ENCODE data around the gene SLC25A26. TPM values are rescaled to one million over a fixed set of nuclear protein-coding genes. Genes with fewer than 3 reads are reported as not detected.

SLC25A26 gene
- total and polyA plus RNA-seq, 5 donors from 2014 or later: 23.4 to 47.7 (median 33.0) TPM

DNA sequence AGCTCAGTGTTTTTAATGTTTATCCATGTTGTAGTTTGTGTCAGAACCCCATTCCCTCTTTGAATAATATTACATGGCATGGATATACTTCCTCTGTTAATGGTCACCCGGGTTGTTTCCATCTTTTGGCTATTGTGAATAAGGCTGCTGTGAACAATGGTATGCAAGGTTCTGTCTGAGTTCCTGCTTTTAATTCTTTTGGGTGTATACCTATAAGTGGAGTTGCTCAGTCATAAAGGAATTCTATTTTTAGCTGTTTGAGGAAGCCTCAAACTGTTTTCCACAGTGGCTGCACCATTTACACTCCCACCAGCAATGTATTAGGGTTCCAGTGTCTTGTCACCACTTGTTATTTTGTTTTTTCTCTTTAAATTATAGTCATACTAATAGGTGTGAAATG lies 99.6 kb downstream of the SLC25A26 start:
- peaks cover 26% of the 10 kb centered on the region for H3K36me3 Mint-ChIP-seq
- no peak for ATAC-seq (ENCODE audit: low read depth in 2 of 2)

DNA sequence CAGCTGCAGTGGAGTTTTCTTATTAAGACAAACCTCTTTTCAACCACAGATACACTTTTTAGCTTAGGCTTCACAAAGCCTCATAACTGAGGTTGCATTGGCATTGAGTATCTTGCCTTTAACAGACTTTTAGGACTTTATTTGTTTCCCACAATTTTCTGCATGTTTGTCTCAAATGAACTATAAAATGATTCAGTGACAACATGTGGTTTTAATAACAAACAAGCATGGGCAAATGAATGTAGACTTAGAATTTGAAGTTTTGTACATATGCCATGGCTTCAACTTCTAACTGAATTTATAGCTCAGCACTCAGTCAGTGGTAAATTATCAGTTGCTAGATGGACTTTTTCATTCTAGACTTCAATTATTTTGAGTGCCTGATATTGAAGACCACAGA lies 101.6 kb downstream of the SLC25A26 start:
- Mint-ChIP-seq H3K4me1 (peaks cover 18 to 49% (median 35%) of the 10 kb centered on the region in 4 donors), H3K36me3 (peaks cover 16% of the 10 kb centered on the region), H3K9me3 (peaks cover 0 to 3% (median 0%) of the 10 kb centered on the region in 7 donors), H3K27ac (no peak overlapping the region), H3K4me3 (no peak overlapping the region), H3K27me3 (no peaks in the 10 kb centered on the region)
- Histone ChIP-seq H3K36me3 (ENCODE audit: control insufficient read depth, insufficient read depth, low read length) (no peaks in the 10 kb centered on the region), H3K4me3 (ENCODE audit: low read depth, low read length) (no peak overlapping the region), H3K9me3 (ENCODE audit: control insufficient read depth in 2 of 2, low read length in 2 of 2) (no peaks in the 10 kb centered on the region), H3K4me1 (ENCODE audit: control insufficient read depth, insufficient read depth, low read length, poor library complexity, severe bottlenecking) (no peaks in the 10 kb centered on the region), H3K27me3 (ENCODE audit: control insufficient read depth, insufficient read depth, low read length) (no peaks in the 10 kb centered on the region), H3K27ac (ENCODE audit: insufficient read depth, low read length, poor library complexity, severe bottlenecking) (no peak overlapping the region)
- no peak for ATAC-seq (ENCODE audit: low read depth in 2 of 2)
- DNase-seq: no peak

More for the DNA sequence above, 99.6 kb downstream of the SLC25A26 start:
- H3K27ac ChIP-seq (ENCODE audit: insufficient read depth, low read length, poor library complexity, severe bottlenecking): no peak overlapping the region
- Mint-ChIP-seq H3K4me1 (peaks cover 15 to 40% (median 31%) of the 10 kb centered on the region in 4 donors), H3K27me3 (no peaks in the 10 kb centered on the region), H3K9me3 (peaks cover 0 to 12% (median 2%) of the 10 kb centered on the region in 7 donors), H3K4me3 (no peak overlapping the region), H3K27ac (peak overlapping the region in 1 of 3 donors; percentile 47)
- no peak overlapping the region for H3K4me3 ChIP-seq (ENCODE audit: low read depth, low read length)
- H3K9me3 ChIP-seq (ENCODE audit: control insufficient read depth in 2 of 2, low read length in 2 of 2): no peaks in the 10 kb centered on the region
- H3K27me3 ChIP-seq (ENCODE audit: control insufficient read depth, insufficient read depth, low read length): no peaks in the 10 kb centered on the region
- H3K4me1 ChIP-seq (ENCODE audit: control insufficient read depth, insufficient read depth, low read length, poor library complexity, severe bottlenecking): no peaks in the 10 kb centered on the region
- no peaks in the 10 kb centered on the region for H3K36me3 ChIP-seq (ENCODE audit: control insufficient read depth, insufficient read depth, low read length)
- no peak for DNase-seq

GRCh38 chr3:66326340-66326739 lies 105.5 kb downstream of the SLC25A26 start:
- peaks cover 7% of the 10 kb centered on the region for H3K36me3 Mint-ChIP-seq
- no peaks in the 10 kb centered on the region for H3K27me3 Mint-ChIP-seq
- H3K4me1 Mint-ChIP-seq: peaks cover 18 to 47% (median 29%) of the 10 kb centered on the region in 4 donors
- H3K36me3 ChIP-seq (ENCODE audit: control insufficient read depth, insufficient read depth, low read length): no peaks in the 10 kb centered on the region
- peaks cover 0 to 3% (median 0%) of the 10 kb centered on the region in 7 donors for H3K9me3 Mint-ChIP-seq
- H3K9me3 ChIP-seq (ENCODE audit: control insufficient read depth in 2 of 2, low read length in 2 of 2): no peaks in the 10 kb centered on the region
- no peaks in the 10 kb centered on the region for H3K27me3 ChIP-seq (ENCODE audit: control insufficient read depth, insufficient read depth, low read length)
- ATAC-seq (ENCODE audit: low read depth in 2 of 2) (no peak), DNase-seq (no peak)
- no peak overlapping the region for H3K27ac ChIP-seq (ENCODE audit: insufficient read depth, low read length, poor library complexity, severe bottlenecking)
- H3K4me3 ChIP-seq (ENCODE audit: low read depth, low read length): no peak overlapping the region
- H3K4me1 ChIP-seq (ENCODE audit: control insufficient read depth, insufficient read depth, low read length, poor library complexity, severe bottlenecking): no peaks in the 10 kb centered on the region
- H3K4me3 Mint-ChIP-seq: no peak overlapping the region
- peak overlapping the region in 2 of 3 donors; percentile 15 to 71 for H3K27ac Mint-ChIP-seq

DNA sequence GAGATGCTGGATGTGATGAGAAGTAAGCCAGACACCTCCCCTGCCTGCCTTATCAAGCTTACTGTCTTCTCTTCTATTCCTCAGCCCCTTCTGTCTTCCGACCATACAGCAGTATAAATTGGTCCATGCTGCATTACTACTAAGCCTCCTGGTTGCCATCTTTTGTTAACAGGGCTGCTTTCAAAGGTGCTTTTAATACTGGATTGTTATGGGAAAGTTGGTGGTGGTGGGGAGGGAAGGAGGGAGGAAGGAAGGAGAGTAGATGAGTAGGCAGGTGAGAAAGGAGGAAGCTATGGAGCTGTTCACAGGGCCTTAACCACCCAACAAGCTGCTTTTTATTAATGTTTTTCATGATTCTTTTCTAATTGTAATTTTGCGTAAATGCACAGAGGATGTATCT lies 114.9 kb downstream of the SLC25A26 start:
- Mint-ChIP-seq H3K27me3 (no peaks in the 10 kb centered on the region), H3K4me3 (no peak overlapping the region), H3K4me1 (peaks cover 11 to 50% (median 39%) of the 10 kb centered on the region in 4 donors), H3K9me3 (peaks cover 0 to 1% (median 0%) of the 10 kb centered on the region in 7 donors), H3K27ac (peak overlapping the region in 2 of 3 donors; percentile 2 to 49), H3K36me3 (peaks cover 11% of the 10 kb centered on the region)
- no peaks in the 10 kb centered on the region for H3K36me3 ChIP-seq (ENCODE audit: control insufficient read depth, insufficient read depth, low read length)
- DNase-seq: no peak
- no peaks in the 10 kb centered on the region for H3K9me3 ChIP-seq (ENCODE audit: control insufficient read depth in 2 of 2, low read length in 2 of 2)
- no peaks in the 10 kb centered on the region for H3K27me3 ChIP-seq (ENCODE audit: control insufficient read depth, insufficient read depth, low read length)
- H3K27ac ChIP-seq (ENCODE audit: insufficient read depth, low read length, poor library complexity, severe bottlenecking): no peak overlapping the region
- H3K4me1 ChIP-seq (ENCODE audit: control insufficient read depth, insufficient read depth, low read length, poor library complexity, severe bottlenecking): no peaks in the 10 kb centered on the region
- H3K4me3 ChIP-seq (ENCODE audit: low read depth, low read length): no peak overlapping the region
- no peak for ATAC-seq (ENCODE audit: low read depth in 2 of 2)

GRCh38 chr3:66336333-66336766 lies 115.5 kb downstream of the SLC25A26 start:
- no peaks in the 10 kb centered on the region for H3K9me3 ChIP-seq (ENCODE audit: control insufficient read depth in 2 of 2, low read length in 2 of 2)
- peak in 1 of 3 donors; percentile 8 for DNase-seq
- no peak overlapping the region for H3K4me3 Mint-ChIP-seq
- H3K4me1 ChIP-seq (ENCODE audit: control insufficient read depth, insufficient read depth, low read length, poor library complexity, severe bottlenecking): no peaks in the 10 kb centered on the region
- ATAC-seq (ENCODE audit: low read depth in 2 of 2): no peak
- H3K4me3 ChIP-seq (ENCODE audit: low read depth, low read length): no peak overlapping the region
- peaks cover 11 to 48% (median 39%) of the 10 kb centered on the region in 4 donors for H3K4me1 Mint-ChIP-seq
- H3K9me3 Mint-ChIP-seq: peaks cover 0 to 1% (median 0%) of the 10 kb centered on the region in 7 donors
- no peaks in the 10 kb centered on the region for H3K36me3 ChIP-seq (ENCODE audit: control insufficient read depth, insufficient read depth, low read length)
- H3K27ac ChIP-seq (ENCODE audit: insufficient read depth, low read length, poor library complexity, severe bottlenecking): no peak overlapping the region
- H3K27me3 Mint-ChIP-seq: no peaks in the 10 kb centered on the region
- no peaks in the 10 kb centered on the region for H3K27me3 ChIP-seq (ENCODE audit: control insufficient read depth, insufficient read depth, low read length)
- H3K36me3 Mint-ChIP-seq: peaks cover 11% of the 10 kb centered on the region
- peak overlapping the region in 2 of 3 donors; percentile 22 to 39 for H3K27ac Mint-ChIP-seq

DNA sequence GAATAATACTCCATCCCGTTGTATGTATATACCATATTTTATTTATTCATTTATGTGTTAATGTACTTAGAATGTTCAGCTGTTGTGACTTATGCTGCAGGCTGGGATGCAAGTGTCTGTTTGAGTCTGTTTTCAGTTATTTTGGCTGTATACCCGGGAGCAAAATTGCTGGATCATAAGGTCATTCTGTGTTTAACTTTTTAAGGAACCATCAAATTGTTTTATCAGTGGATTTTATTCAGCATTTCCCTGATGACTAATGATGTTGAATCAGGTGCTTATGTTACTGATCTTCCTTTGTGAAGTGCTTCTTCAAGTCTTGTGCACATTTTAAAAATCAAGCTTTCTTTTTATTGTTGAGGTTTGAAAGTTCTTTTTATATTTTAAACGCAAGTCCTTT lies 118.1 kb downstream of the SLC25A26 start:
- H3K27me3 Mint-ChIP-seq: no peaks in the 10 kb centered on the region
- ATAC-seq (ENCODE audit: low read depth in 2 of 2) (no peak), DNase-seq (no peak)
- Histone ChIP-seq H3K27ac (ENCODE audit: insufficient read depth, low read length, poor library complexity, severe bottlenecking) (no peak overlapping the region), H3K36me3 (ENCODE audit: control insufficient read depth, insufficient read depth, low read length) (no peaks in the 10 kb centered on the region), H3K27me3 (ENCODE audit: control insufficient read depth, insufficient read depth, low read length) (no peaks in the 10 kb centered on the region), H3K4me1 (ENCODE audit: control insufficient read depth, insufficient read depth, low read length, poor library complexity, severe bottlenecking) (no peaks in the 10 kb centered on the region), H3K4me3 (ENCODE audit: low read depth, low read length) (no peak overlapping the region), H3K9me3 (ENCODE audit: control insufficient read depth in 2 of 2, low read length in 2 of 2) (no peaks in the 10 kb centered on the region)
- H3K27ac Mint-ChIP-seq: no peak overlapping the region
- H3K4me1 Mint-ChIP-seq: peaks cover 4 to 42% (median 29%) of the 10 kb centered on the region in 4 donors
- H3K36me3 Mint-ChIP-seq: peaks cover 5% of the 10 kb centered on the region
- peaks cover 0 to 1% (median 0%) of the 10 kb centered on the region in 7 donors for H3K9me3 Mint-ChIP-seq
- H3K4me3 Mint-ChIP-seq: no peak overlapping the region

- no peak overlapping the region for H3K4me3 ChIP-seq (ENCODE audit: low read depth, low read length)
- H3K9me3 Mint-ChIP-seq: peaks cover 0 to 3% (median 0%) of the 10 kb centered on the region in 7 donors
- H3K36me3 ChIP-seq (ENCODE audit: control insufficient read depth, insufficient read depth, low read length): peaks cover 11% of the 10 kb centered on the region
- H3K4me1 ChIP-seq (ENCODE audit: control insufficient read depth, insufficient read depth, low read length, poor library complexity, severe bottlenecking): no peaks in the 10 kb centered on the region
- no peaks in the 10 kb centered on the region for H3K27me3 Mint-ChIP-seq
- H3K4me1 Mint-ChIP-seq: peaks cover 2 to 30% (median 16%) of the 10 kb centered on the region in 4 donors
- H3K27ac Mint-ChIP-seq: no peak overlapping the region
- no peak overlapping the region for H3K27ac ChIP-seq (ENCODE audit: insufficient read depth, low read length, poor library complexity, severe bottlenecking)
- ATAC-seq (ENCODE audit: low read depth in 2 of 2) (no peak), DNase-seq (no peak)
- H3K9me3 ChIP-seq (ENCODE audit: control insufficient read depth in 2 of 2, low read length in 2 of 2): no peaks in the 10 kb centered on the region
- no peaks in the 10 kb centered on the region for H3K27me3 ChIP-seq (ENCODE audit: control insufficient read depth, insufficient read depth, low read length)
- no peak overlapping the region for H3K4me3 Mint-ChIP-seq
- H3K36me3 Mint-ChIP-seq: peaks cover 18% of the 10 kb centered on the region
These were observed 122.0 kb downstream of the SLC25A26 start for GRCh38 chr3:66342717-66343356.

DNA sequence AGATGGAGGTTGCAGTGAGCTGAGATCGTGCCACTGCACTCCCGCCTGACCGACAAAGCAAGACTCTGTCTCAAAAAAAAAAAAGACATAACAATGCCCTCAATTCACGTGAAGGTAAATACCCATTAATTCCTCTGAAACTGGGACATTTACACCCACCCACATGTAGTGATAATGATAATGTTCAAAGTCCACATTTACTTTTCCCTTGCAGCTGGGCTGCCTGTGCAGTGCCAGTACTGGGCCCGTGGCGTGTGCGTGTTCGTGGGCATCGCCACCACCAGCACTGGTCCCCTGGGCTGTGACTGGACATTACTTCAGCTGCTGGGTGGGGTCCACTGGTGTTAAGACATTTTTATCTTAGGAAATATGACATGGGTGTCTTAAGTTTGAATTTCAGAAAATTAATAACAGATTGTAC lies 123.6 kb downstream of the SLC25A26 start:
- H3K4me3 ChIP-seq (ENCODE audit: low read depth, low read length): no peak overlapping the region
- H3K36me3 ChIP-seq (ENCODE audit: control insufficient read depth, insufficient read depth, low read length): peaks cover 13% of the 10 kb centered on the region
- H3K4me1 ChIP-seq (ENCODE audit: control insufficient read depth, insufficient read depth, low read length, poor library complexity, severe bottlenecking): no peaks in the 10 kb centered on the region
- no peak for ATAC-seq (ENCODE audit: low read depth in 2 of 2)
- no peaks in the 10 kb centered on the region for H3K27me3 ChIP-seq (ENCODE audit: control insufficient read depth, insufficient read depth, low read length)
- peak overlapping the region in 2 of 3 donors; percentile 34 to 78 for H3K27ac Mint-ChIP-seq
- H3K9me3 Mint-ChIP-seq: peaks cover 0 to 4% (median 0%) of the 10 kb centered on the region in 7 donors
- H3K9me3 ChIP-seq (ENCODE audit: control insufficient read depth in 2 of 2, low read length in 2 of 2): no peaks in the 10 kb centered on the region
- H3K27me3 Mint-ChIP-seq: no peaks in the 10 kb centered on the region
- no peak overlapping the region for H3K27ac ChIP-seq (ENCODE audit: insufficient read depth, low read length, poor library complexity, severe bottlenecking)
- peaks cover 27% of the 10 kb centered on the region for H3K36me3 Mint-ChIP-seq
- no peak for DNase-seq
- H3K4me3 Mint-ChIP-seq: no peak overlapping the region
- H3K4me1 Mint-ChIP-seq: peaks cover 5 to 24% (median 14%) of the 10 kb centered on the region in 4 donors

All from CD4-positive, CD25-positive, alpha-beta regulatory T cell (primary cell).